CD4-positive, alpha-beta T cell treated with Interleukin-6 for 4 hours (primary cell): ENCODE data around the gene CMSS1.

Experiments used
- DNase-seq: peaks from one replicate; pipeline ENCODE4 v3.0.0-alpha.2; 2020; ENCODE audit warnings: mixed read lengths

The CMSS1 gene

GRCh38 chr3:100003609-100004503, 186.2 kb downstream of the CMSS1 start:
- DNase-seq, result no peak

GRCh38 chr3:100004931-100005330, 187.3 kb downstream of the CMSS1 start:
- DNase-seq, result no peak

DNA sequence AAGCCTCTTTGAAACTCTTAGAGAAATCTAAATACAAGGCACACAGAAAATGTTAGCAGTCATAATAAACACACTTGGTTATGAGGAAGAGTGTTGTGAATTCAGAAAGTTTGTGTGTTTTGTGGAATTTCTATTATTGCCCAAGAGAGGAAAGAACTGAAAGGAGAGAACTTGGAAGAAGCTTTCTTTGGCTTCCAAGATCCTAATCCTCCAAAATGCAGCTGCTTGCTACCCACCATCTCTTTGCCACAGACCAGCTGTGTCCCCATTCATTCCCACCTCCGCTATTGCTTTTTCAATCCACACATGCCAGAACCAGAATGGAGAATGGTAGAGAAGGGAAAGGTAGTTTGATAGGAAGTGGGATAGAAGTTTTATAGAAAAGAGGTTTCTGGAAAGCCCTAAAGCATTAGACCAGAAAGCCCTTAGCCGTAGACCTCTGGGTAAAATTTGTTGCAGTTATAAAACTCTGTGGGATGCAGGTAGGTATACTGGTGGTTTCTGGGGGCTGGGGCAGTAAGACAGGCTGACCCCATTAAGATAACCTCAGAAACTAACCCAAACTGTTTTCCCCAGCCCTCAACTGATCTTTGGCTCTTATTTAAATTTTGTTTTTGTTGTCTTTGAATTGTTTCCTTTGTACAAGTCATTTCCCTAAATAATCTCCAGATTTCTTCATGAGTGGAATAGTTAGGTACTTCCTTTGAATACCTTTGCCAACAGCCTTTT, 188.2 kb downstream of the CMSS1 start:
- DNase-seq, result no peak

DNA sequence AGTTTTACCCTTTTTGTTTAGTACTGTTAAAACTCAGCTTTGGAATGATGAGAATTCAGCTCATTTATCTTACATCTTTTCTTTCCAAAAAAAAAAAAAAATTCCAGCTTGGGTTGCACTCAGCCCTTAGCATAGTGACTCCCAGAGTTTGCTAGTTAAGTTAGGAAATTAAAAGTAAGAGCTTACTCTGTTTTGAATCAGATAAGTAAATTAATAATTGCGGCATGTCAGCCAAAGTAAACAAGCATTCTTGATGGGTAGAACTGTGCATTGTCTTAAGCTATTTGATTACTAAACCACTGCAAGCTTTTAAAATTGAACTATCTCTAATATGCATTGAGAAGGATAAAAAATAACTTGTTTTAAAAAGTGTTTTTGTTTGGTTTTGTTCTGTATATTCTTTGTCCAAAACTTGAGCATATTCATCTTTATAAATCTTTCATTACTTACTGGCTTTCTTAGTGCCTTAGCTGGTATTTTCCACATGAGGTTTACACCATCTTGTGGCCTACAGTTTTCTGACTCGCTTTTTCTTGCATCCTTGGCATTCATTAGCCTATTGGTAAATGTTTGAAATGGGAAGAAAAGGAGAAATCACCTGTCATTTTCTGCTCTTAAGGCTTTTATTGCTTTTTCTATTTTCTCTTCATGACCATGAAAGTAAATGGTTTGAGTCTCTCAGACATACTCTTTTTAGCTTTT, 189.1 kb downstream of the CMSS1 start:
- no peak for DNase-seq

DNA sequence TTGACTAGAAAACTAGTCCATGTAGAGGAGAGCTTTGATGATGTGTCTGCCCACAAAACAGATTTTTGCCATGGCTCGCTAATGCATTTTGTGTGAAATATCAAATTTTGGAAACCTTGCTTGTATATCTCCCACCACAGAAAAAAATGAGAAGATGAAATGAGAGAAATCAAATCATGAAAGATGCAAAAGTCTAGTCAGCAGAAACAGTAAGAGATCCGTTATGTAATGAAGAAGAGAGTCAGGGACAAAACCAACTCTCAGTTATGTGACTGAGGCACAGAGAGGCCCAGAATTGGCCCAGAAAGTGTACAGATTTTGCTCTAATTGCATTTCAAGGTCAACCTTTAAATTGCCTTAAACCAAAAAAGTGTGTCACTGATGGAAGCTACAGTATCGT, 189.7 kb downstream of the CMSS1 start:
- no peak for DNase-seq

GRCh38 chr3:100008081-100008698, 190.5 kb downstream of the CMSS1 start:
- no peak for DNase-seq

GRCh38 chr3:100009276-100010086, 191.8 kb downstream of the CMSS1 start:
- DNase-seq, result no peak

GRCh38 chr3:100010087-100010417, 192.4 kb downstream of the CMSS1 start:
- no peak for DNase-seq

DNA sequence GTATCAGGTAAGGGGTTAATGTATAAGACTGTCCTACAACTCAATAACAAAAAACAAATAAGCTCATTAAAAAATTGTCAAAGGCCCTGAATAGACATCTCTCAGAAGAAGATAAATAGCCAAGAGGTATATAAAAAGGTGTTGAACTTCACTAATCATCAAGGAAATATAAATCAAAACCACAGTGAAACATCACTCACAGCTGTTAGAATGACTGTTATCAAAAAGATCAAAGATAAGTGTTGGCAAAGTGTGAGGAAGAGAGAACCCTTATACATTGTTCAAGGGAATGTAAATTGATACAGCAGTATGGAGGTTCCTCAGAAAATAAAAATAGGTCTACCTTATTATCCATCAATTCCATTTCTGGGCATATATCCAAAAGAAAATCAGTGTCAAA, 201.1 kb downstream of the CMSS1 start:
- DNase-seq, result no peak

GRCh38 chr3:100019719-100020118, 202.1 kb downstream of the CMSS1 start:
- DNase-seq, result no peak

DNA sequence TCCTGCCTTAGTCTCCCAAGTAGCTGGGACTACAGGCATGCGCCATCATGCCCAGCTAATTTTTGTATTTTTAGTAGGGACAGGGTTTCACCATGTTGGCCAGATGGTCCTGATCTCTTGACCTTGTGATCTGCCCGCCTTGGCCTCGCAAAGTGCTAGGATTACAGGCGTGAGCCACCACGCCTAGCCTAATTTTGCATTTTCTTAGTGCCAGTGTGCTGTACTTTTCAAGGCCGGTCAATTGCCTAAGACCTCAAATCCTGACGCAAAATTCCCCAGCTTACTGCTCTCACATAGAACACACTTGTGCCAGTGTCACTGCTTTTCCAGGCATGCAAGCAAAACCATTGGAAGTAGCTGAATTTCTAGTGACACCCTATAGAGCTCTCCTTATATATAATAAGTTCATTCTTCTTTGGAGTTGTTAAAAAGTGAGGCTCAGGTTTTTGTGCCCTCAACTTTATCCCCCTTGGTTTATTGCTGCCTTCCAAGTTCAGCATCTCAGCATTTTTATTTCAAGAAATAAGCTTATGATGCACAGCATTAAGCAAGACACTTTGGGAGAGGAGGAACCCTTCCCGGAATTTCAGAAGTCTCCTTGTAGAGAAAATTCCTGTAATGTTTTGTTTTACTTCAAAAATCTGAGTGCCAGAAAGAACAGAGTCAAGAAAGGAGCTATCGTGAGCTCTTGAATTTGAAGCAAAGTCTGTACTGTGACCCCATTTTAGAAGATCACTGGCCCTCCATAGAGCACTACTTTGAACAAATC, 203.4 kb downstream of the CMSS1 start:
- DNase-seq, result no peak

GRCh38 chr3:100022506-100022905, 204.8 kb downstream of the CMSS1 start:
- no peak for DNase-seq

DNA sequence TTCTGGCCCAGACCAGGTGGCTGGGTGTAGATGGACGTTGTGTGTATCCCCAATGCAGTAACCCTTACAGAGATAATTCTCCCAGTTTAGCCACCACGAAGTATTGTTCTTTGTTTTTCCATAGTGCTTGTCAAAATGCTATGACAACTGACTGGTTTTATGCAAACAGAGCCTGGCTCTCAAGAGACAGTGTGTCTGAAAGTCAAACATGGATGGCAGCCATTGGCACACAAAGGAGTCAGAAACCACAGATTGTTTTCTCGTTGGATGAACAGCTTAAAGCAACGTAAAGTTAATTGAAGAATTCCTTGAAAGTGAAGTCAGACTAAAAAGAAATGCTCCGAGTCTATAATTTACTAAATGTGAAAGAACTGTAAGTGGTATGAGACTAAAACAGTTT, 205.5 kb downstream of the CMSS1 start:
- DNase-seq, result no peak

DNA sequence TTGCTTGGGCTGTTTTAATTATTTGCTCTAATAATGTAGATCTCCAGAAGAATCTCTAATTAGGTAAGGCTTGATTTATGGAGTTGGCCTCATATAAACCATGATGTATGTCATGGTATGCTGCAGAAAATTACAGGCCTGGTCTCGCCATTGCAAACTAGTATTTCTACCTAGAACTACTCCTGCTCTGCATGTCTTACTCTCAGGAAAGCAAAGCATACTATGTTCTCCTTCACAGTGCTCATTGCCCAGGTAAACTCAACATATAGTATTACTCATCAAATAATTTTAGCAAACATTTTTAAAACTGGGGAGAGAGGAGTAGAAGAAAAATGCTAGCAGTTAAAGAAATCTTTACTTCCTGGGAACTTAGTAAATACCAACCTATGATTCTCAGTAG, 205.9 kb downstream of the CMSS1 start:
- DNase-seq, result no peak

GRCh38 chr3:100024520-100025303, 207.1 kb downstream of the CMSS1 start:
- DNase-seq, result no peak

- no peak for DNase-seq
Observed at GRCh38 chr3:100027321-100027720, 209.7 kb downstream of the CMSS1 start.

DNA sequence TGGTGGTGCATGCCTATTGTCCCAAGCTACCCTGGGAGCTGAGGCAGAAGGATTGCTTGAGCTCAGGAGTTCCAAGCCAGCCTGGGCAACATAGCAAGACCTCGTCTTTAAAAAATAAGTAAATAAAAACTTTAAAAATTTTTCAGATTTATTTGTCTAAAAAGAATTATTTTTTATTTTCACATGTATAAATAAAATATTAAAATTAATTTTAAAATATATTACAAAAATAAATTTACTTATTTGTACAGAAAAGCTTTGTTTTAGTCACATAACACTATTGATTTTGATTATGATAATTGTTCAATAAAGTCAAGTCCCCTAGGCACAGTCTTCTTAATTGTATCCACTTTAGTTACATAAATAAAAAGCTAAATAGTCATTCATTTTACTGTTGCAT, 211.4 kb downstream of the CMSS1 start:
- no peak for DNase-seq

- no peak for DNase-seq
Observed at GRCh38 chr3:100029689-100030088, 212.0 kb downstream of the CMSS1 start.

DNA sequence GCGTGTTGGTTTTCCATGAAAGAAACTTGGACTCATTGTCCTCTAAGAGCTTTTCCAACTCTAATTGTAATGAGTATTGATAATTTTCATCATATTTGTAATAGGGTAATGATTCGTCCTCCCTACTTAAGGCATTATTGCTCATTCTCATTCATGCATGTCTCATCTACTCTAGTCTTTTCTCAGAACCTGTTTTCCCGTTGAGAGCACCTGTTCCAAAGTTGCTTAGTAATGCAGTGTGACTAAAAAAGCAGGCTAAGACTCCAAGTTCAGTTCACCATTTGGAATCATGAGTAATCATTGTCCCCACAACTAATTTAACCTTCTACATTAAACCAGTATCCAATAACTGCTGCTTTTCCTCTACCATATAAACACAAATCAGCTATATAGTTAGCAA, 212.7 kb downstream of the CMSS1 start:
- no peak for DNase-seq

DNA sequence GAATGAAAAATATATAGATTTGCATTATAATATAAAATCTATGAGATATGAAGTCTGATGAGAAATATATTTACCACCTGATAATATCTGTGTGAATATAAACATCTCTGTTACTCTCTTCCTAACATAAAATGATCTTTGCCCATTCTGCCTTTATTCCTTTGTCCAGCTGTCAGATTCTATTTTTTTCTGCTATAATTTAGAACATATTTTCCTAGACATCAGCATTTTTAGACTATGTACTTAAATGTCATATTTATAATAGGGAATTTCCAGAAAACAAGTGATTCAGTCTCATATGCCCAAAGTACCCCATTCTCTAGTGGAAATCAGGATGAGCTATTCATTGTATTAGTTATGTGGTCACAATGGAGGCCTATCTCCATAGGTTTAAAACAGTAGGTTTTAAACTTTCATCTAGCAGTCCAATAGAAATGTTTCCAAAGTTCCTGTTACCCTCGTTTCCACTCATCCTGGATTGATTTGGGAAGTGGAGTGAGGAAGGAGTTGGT, 213.3 kb downstream of the CMSS1 start:
- DNase-seq, result no peak

DNA sequence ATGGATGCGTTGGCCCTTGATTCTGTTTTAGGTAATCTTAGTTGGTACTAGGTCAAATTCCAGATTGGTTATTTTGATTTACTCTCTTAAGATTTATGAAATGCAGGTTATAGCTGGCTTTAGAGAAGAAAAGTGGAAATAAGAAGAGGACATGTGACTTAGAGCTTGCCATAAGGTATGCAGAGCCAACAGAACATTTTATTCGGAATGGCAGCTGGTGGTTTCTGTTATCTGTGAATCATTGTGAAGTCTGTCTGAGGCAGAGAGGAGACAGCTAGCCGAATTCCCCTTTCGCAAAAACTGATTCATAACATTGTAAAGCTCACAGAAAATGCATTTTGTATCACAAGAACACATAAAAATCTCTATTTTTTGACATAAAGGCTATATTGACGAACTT, 214.6 kb downstream of the CMSS1 start:
- no peak for DNase-seq
